ENCODE data around the gene TTC31.

- TF ChIP-seq POLR2A (IDR thresholded peaks at IDR 0.05; ENCODE audit: low read length) (no peak), GATA1 (IDR thresholded peaks at IDR 0.05; ENCODE audit: low read depth, low read length) (no peak)
Measured at GRCh38 chr2:74511104-74511989, 28.5 kb downstream of the TTC31 start.
